CD14-positive monocyte (primary cell): ENCODE data around the gene CCT8L2. TPM values are rescaled to one million over a fixed set of nuclear protein-coding genes. Genes with fewer than 3 reads are reported as not detected.
A peak's percentile ranks its signal among the peaks of the same experiment; 100 is the strongest.
"Not testable (repeated sequence)": the region's sequence is repeated elsewhere in the genome, so short reads cannot be mapped to it uniquely, and the experiment has no call there.

Experiments
- DNase-seq, 3 donors: peaks; one replicate each; pipeline ENCODE4 v3.0.0-alpha.2; 2011 to 2022
- H2AFZ ChIP-seq: 2 replicates; pipeline ENCODE4 v1.6.0; 2012; ENCODE audit warnings: mild to moderate bottlenecking, low read depth, low read length, inconsistent platforms; ENCODE audit not compliant: insufficient read depth, poor library complexity, severe bottlenecking
- H3K27ac ChIP-seq, 2 donors: 1 replicate in 1 of 2; 2 replicates in 1 of 2; pipeline ENCODE4 v1.5.1; 2012 to 2013; ENCODE audit warnings: low read length in 2 of 2, control low read depth in 1 of 2, inconsistent platforms in 1 of 2, low read depth in 1 of 2, mild to moderate bottlenecking in 1 of 2
- H3K27me3 ChIP-seq, 2 donors: one replicate each; pipeline versions ENCODE4 v1.6.0 to v1.6.1; 2011 to 2013; ENCODE audit warnings: low read length in 2 of 2; ENCODE audit not compliant: control insufficient read depth in 2 of 2, insufficient read depth in 2 of 2
- H3K36me3 ChIP-seq, 2 donors: replicated peaks in 1 of 2; 1 replicate in 1 of 2; 2 replicates in 1 of 2; pipeline versions ENCODE4 v1.5.1 to v1.6.1; 2012 to 2013; ENCODE audit warnings: low read length in 2 of 2, control low read depth in 1 of 2, inconsistent platforms in 1 of 2, mild to moderate bottlenecking in 1 of 2; ENCODE audit not compliant: insufficient read depth in 2 of 2, control insufficient read depth in 1 of 2
- H3K4me1 ChIP-seq, 2 donors: 1 replicate in 1 of 2; 2 replicates in 1 of 2; pipeline versions ENCODE4 v1.5.1 to v1.6.1; 2012 to 2013; ENCODE audit warnings: low read length in 2 of 2, control low read depth in 1 of 2, inconsistent platforms in 1 of 2, mild to moderate bottlenecking in 1 of 2, moderate library complexity in 1 of 2; ENCODE audit not compliant: insufficient read depth in 2 of 2, control insufficient read depth in 1 of 2
- H3K4me2 ChIP-seq: replicated peaks from 2 replicates; pipeline ENCODE3; 2012; ENCODE audit warnings: low read length, moderate library complexity, mild to moderate bottlenecking; ENCODE audit not compliant: poor library complexity, severe bottlenecking; ENCODE audit errors: extremely low read depth
- H3K4me3 ChIP-seq, 3 experiments: fragments of 200-600 bp in 1 of 3; sonication (generic) in 1 of 3; replicated peaks in 1 of 3; 1 replicate in 2 of 3; 2 replicates in 1 of 3; pipeline ENCODE4 v1.5.1; 2011 to 2013; ENCODE audit warnings: low read length in 3 of 3, mild to moderate bottlenecking in 3 of 3, control low read depth in 2 of 3, low read depth in 2 of 3, inconsistent platforms in 1 of 3, moderate library complexity in 1 of 3
- H3K79me2 ChIP-seq: 2 replicates; pipeline ENCODE4 v1.6.0; 2012; ENCODE audit warnings: mild to moderate bottlenecking, control low read depth, inconsistent platforms, low read length, moderate library complexity; ENCODE audit not compliant: insufficient read depth
- H3K9ac ChIP-seq: 2 replicates; pipeline ENCODE4 v1.6.0; 2017; ENCODE audit warnings: low read length, mild to moderate bottlenecking; ENCODE audit not compliant: insufficient read depth, poor library complexity, severe bottlenecking
- H3K9me3 ChIP-seq, 2 donors: replicated peaks in 1 of 2; 1 replicate in 1 of 2; 2 replicates in 1 of 2; pipeline versions ENCODE4 v1.5.1 to v1.6.1; 2012 to 2013; ENCODE audit warnings: low read length in 2 of 2, control low read depth in 1 of 2; ENCODE audit not compliant: control insufficient read depth in 1 of 2, insufficient read depth in 1 of 2
- H4K20me1 ChIP-seq: 2 replicates; pipeline ENCODE4 v1.6.0; 2012; ENCODE audit warnings: mild to moderate bottlenecking, low read length, control low read depth, moderate library complexity; ENCODE audit not compliant: insufficient read depth
- H3K27ac Mint-ChIP-seq, 7 donors: one replicate each; pipeline ENCODE4 v1.8.0; 2020; ENCODE audit warnings: mild to moderate bottlenecking in 7 of 7, mixed read lengths in 7 of 7, moderate library complexity in 6 of 7, inconsistent platforms in 2 of 7
- H3K27me3 Mint-ChIP-seq, 3 donors: one replicate each; pipeline ENCODE4 v1.8.0; 2021 to 2022; ENCODE audit warnings: low read depth in 3 of 3, mild to moderate bottlenecking in 3 of 3, mixed read lengths in 3 of 3, moderate library complexity in 3 of 3, inconsistent platforms in 1 of 3
- H3K36me3 Mint-ChIP-seq, 2 donors: one replicate each; pipeline ENCODE4 v1.8.0; 2020; ENCODE audit warnings: mixed read lengths in 2 of 2, inconsistent platforms in 1 of 2, mild to moderate bottlenecking in 1 of 2
- H3K4me1 Mint-ChIP-seq: one replicate; pipeline ENCODE4 v1.8.0; 2020; ENCODE audit warnings: mild to moderate bottlenecking, mixed read lengths
- H3K4me3 Mint-ChIP-seq, 2 donors: one replicate each; pipeline ENCODE4 v1.8.0; 2020; ENCODE audit warnings: mild to moderate bottlenecking in 2 of 2, mixed read lengths in 2 of 2, moderate library complexity in 1 of 2
- H3K9me3 Mint-ChIP-seq, 7 donors: one replicate each; pipeline ENCODE4 v1.8.0; 2020 to 2022; ENCODE audit warnings: mixed read lengths in 7 of 7, mild to moderate bottlenecking in 6 of 7, moderate library complexity in 6 of 7, inconsistent platforms in 2 of 7
- WGBS: methylation state at CpG from one replicate; pipeline ENCODE4 v1.1.5; 2013; ENCODE audit warnings: missing lambda C conversion rate; ENCODE audit not compliant: insufficient coverage; 5-methylcytosine and 5-hydroxymethylcytosine counted together
- intact Hi-C, 2 donors: fragments of 100-400 bp; cut with micrococcal nuclease; formaldehyde crosslinking; loops; one replicate each; pipeline versions ENCODE4 v1.15.0 to v1.15.1; 2023
- polyA plus RNA-seq, 3 donors: library from polyadenylated mRNA; depleted of rRNA in 1 of 3; unstranded in 2 of 3; stranded (reverse) in 1 of 3; fragments of 300-500 nt in 2 of 3; fragments of >200 nt in 1 of 3; fragmentation: Illumina TruSeq in 2 of 3; gene quantifications; 1 replicate in 2 of 3; 2 replicates in 1 of 3; pipeline ENCODE4 v1.2.3, GENCODE V29; 2012 to 2021
- TF ChIP-seq, protein P1 (sequence below): fragments of 200-600 bp; IDR thresholded peaks from one replicate; pipeline ENCODE4 v1.8.0; 2022; ENCODE audit warnings: antibody characterized with exemption, mild to moderate bottlenecking

Gene CCT8L2
- polyA plus RNA-seq, 3 donors: not detected

DNA sequence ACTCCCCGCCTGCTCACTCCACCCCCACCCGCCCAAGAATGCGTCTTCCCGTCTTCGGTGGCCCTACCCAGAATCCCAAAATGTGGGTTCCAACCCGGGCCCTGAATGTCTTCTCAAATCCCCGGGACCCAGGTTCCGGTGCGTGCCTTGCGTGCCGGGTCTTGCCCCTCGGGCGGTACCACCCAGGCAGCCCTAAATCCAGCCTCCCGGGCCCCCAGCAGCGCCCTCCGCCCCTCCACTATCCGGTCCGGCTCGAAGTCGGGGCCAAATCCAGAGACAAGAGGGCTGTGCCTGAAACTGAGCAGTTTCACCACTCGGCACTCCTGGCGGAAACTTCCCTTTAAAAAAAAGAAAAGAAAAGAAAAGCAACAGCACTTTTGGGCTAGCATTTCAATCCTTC lies 16.3 kb upstream of the CCT8L2 start:
- Histone ChIP-seq H3K9me3 (peaks cover 3 to 7% of the 10 kb centered on the region in 2 donors), H3K27ac (no peak overlapping the region), H3K27me3 (peaks cover 38 to 58% of the 10 kb centered on the region in 2 donors), H3K4me3 (no peak overlapping the region), H3K4me1 (peaks cover 6 to 7% of the 10 kb centered on the region in 2 donors), H2AFZ (no peak overlapping the region), H3K4me2 (no peak overlapping the region), H3K9ac (no peak overlapping the region), H3K79me2 (no peaks in the 10 kb centered on the region), H3K36me3 (no peaks in the 10 kb centered on the region), H4K20me1 (no peaks in the 10 kb centered on the region)
- peak overlapping the region in 1 of 2 donors; percentile 52 for H3K4me3 Mint-ChIP-seq
- TF ChIP-seq, protein P1, sequence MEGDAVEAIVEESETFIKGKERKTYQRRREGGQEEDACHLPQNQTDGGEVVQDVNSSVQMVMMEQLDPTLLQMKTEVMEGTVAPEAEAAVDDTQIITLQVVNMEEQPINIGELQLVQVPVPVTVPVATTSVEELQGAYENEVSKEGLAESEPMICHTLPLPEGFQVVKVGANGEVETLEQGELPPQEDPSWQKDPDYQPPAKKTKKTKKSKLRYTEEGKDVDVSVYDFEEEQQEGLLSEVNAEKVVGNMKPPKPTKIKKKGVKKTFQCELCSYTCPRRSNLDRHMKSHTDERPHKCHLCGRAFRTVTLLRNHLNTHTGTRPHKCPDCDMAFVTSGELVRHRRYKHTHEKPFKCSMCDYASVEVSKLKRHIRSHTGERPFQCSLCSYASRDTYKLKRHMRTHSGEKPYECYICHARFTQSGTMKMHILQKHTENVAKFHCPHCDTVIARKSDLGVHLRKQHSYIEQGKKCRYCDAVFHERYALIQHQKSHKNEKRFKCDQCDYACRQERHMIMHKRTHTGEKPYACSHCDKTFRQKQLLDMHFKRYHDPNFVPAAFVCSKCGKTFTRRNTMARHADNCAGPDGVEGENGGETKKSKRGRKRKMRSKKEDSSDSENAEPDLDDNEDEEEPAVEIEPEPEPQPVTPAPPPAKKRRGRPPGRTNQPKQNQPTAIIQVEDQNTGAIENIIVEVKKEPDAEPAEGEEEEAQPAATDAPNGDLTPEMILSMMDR: no peak
- peaks cover 59 to 80% (median 78%) of the 10 kb centered on the region in 3 donors for H3K27me3 Mint-ChIP-seq
- 70% methylated on average over 20 of the region's 22 CpGs for WGBS
- H3K36me3 Mint-ChIP-seq: peaks cover 3 to 19% of the 10 kb centered on the region in 2 donors
- no peak for DNase-seq
- intact Hi-C loops: no loop called here
- peaks cover 0 to 12% (median 3%) of the 10 kb centered on the region in 7 donors for H3K9me3 Mint-ChIP-seq
- H3K4me1 Mint-ChIP-seq: no peaks in the 10 kb centered on the region
- H3K27ac Mint-ChIP-seq: no peak overlapping the region

DNA sequence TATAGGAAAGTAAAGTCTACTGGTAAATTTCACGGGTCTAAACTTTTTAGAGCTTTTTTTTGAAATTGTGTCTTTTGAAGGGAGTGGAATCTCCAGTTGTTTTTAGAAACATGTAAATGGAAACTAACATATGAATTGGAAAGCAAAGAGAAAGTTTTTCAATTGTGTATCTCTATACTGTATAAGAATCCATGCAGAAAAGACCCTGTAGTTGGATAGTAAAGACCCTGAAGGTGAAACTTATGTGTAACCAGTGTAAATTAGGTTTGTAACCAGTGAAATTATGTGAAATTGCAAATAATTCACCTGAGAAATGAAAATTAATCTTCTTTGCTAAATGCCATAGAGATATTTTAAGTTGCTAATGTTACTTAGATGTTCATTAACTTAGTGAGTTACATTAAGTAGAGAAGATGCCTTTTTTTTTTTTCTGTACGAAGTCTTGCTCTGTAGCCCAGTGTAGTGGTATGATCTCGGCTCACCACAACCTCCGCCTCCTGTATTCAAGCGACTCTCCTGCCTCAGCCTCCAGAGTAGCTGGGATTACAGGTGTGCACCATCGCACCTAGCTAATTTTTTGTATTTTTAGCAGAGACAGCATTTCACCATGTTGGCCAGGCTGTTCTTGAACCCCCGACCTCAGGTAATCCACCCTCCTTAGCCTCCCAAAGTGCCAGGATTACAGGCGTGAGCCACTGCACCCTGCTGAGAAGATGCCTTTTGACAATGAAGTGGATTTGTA lies 11.8 kb upstream of the CCT8L2 start:
- H3K4me1 ChIP-seq: peaks cover 15 to 16% of the 10 kb centered on the region in 2 donors
- Mint-ChIP-seq H3K4me1 (peaks cover 26% of the 10 kb centered on the region), H3K36me3 (peaks cover 0 to 15% of the 10 kb centered on the region in 2 donors), H3K27me3 (peaks cover 71 to 87% (median 77%) of the 10 kb centered on the region in 3 donors), H3K4me3 (peak overlapping the region in 1 of 2 donors; percentile 71), H3K9me3 (peaks cover 0 to 20% (median 16%) of the 10 kb centered on the region in 7 donors)
- H3K9me3 ChIP-seq, DNase-seq, H3K4me3 ChIP-seq, H3K36me3 ChIP-seq, H4K20me1 ChIP-seq, intact Hi-C loops, H3K27ac Mint-ChIP-seq, H3K4me2 ChIP-seq, H3K79me2 ChIP-seq, H3K27ac ChIP-seq, H3K9ac ChIP-seq, H2AFZ ChIP-seq: not testable (repeated sequence)
- no CpG with 5 or more reads among the region's 8 CpGs for WGBS
- H3K27me3 ChIP-seq: peaks cover 54 to 75% of the 10 kb centered on the region in 2 donors

DNA sequence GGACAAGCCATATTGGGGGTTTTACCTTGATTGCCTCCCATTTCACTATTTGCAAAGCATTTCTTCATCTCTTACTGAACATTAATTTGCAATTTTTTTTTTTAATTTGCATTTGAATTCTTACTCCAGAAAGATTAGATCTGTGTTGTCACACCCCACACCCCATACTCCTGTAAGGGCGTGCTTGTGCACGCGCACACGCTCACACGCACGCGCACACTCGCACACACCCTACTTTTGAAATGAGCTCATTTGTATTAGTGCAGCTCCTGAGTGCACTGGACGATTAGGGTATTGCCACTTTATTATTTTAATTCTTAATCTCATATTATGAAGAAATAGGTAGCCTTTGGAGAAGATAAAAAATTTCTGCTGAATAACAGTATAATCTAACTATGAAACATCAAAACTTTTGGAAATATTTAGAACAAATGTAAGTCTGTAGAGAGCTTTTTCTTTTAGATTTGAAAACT lies 11.2 kb upstream of the CCT8L2 start:
- DNase-seq, H3K36me3 ChIP-seq, H3K79me2 ChIP-seq, intact Hi-C loops, H3K27ac ChIP-seq, H4K20me1 ChIP-seq, H3K9ac ChIP-seq, H3K9me3 ChIP-seq, H3K27ac Mint-ChIP-seq, H2AFZ ChIP-seq: not testable (repeated sequence)
- no CpG with 5 or more reads among the region's 9 CpGs for WGBS
- Histone ChIP-seq H3K4me1 (peaks cover 14% of the 10 kb centered on the region in 2 donors), H3K4me2 (peak overlapping the region; percentile 59), H3K4me3 (peak overlapping the region in 1 of 3 experiments; percentile 71), H3K27me3 (peaks cover 50 to 75% of the 10 kb centered on the region in 2 donors)
- H3K27me3 Mint-ChIP-seq: peaks cover 67 to 85% (median 75%) of the 10 kb centered on the region in 3 donors
- H3K4me1 Mint-ChIP-seq: peaks cover 26% of the 10 kb centered on the region
- peak overlapping the region; percentile 51 to 88 for H3K4me3 Mint-ChIP-seq
- peaks cover 0 to 20% (median 13%) of the 10 kb centered on the region in 7 donors for H3K9me3 Mint-ChIP-seq
- H3K36me3 Mint-ChIP-seq: peaks cover 0 to 15% of the 10 kb centered on the region in 2 donors
